GM19035 (cell line): ENCODE results near the gene CHST6.
"Not testable (repeated sequence)": the region's sequence is repeated elsewhere in the genome, so short reads cannot be mapped to it uniquely, and the experiment has no call there.

Experiments
- ATAC-seq: cut with Tn5 transposase; IDR thresholded peaks from one replicate; pipeline ENCODE4 v1.9.1; 2021; ENCODE audit not compliant: unreplicated experiment

The CHST6 gene

GRCh38 chr16:75503801-75504200 lies 8.6 kb upstream of the CHST6 start:
- ATAC-seq: no peak

- no peak for ATAC-seq
Measured at GRCh38 chr16:75502916-75503605, 7.8 kb upstream of the CHST6 start.

GRCh38 chr16:75501820-75502219 lies 6.6 kb upstream of the CHST6 start:
- ATAC-seq: not testable (repeated sequence)

- no peak for ATAC-seq
Measured at GRCh38 chr16:75501359-75501758, 6.1 kb upstream of the CHST6 start.

- not testable (repeated sequence) for ATAC-seq
Measured at GRCh38 chr16:75498605-75499322, 3.5 kb upstream of the CHST6 start.

GRCh38 chr16:75497558-75497957 lies 2.3 kb upstream of the CHST6 start:
- no peak for ATAC-seq

- no peak for ATAC-seq
Measured at GRCh38 chr16:75494661-75495075, 573 bp downstream of the CHST6 start.

- ATAC-seq: no peak
Measured at GRCh38 chr16:75494184-75494583, 1.1 kb downstream of the CHST6 start.

- no peak for ATAC-seq
Measured at GRCh38 chr16:75491876-75492275, 3.4 kb downstream of the CHST6 start.

GRCh38 chr16:75488322-75488721 lies 6.9 kb downstream of the CHST6 start:
- no peak for ATAC-seq

GRCh38 chr16:75486676-75487313 lies 8.4 kb downstream of the CHST6 start:
- ATAC-seq: peak; percentile 53

- ATAC-seq: peak; percentile 10
Measured at GRCh38 chr16:75486014-75486675, 9.1 kb downstream of the CHST6 start.

- ATAC-seq: no peak
Measured at GRCh38 chr16:75485230-75486013, 9.8 kb downstream of the CHST6 start.

- ATAC-seq: no peak
Measured at GRCh38 chr16:75483222-75483621, 12.0 kb downstream of the CHST6 start.

- ATAC-seq: no peak
Measured at GRCh38 chr16:75482434-75483205, 12.6 kb downstream of the CHST6 start.

GRCh38 chr16:75481475-75481874 lies 13.8 kb downstream of the CHST6 start:
- no peak for ATAC-seq

GRCh38 chr16:75479421-75479990 lies 15.7 kb downstream of the CHST6 start:
- ATAC-seq: no peak

- no peak for ATAC-seq
Measured at GRCh38 chr16:75478480-75479345, 16.5 kb downstream of the CHST6 start.
